Hepatocyte (in vitro differentiated cells): ENCODE measurements around the gene CPT1A.

Source experiments
- EZH2 ChIP-seq: fragments of 200-600 bp; sonication (generic); IDR thresholded peaks from 2 replicates; pipeline ENCODE4 v1.6.1; 2016; ENCODE audit warnings: antibody characterized with exemption, mild to moderate bottlenecking, borderline replicate concordance
- EZH2phosphoT487 ChIP-seq: fragments of 200-600 bp; sonication (generic); IDR thresholded peaks from one replicate; pipeline ENCODE4 v1.6.1; 2018; ENCODE audit warnings: antibody characterized with exemption, mild to moderate bottlenecking, low read depth, moderate library complexity; ENCODE audit not compliant: unreplicated experiment, severe bottlenecking
- TF ChIP-seq, protein P1 (sequence below): fragments of 200-600 bp; sonication (generic); IDR thresholded peaks from 2 replicates; pipeline ENCODE4 v1.5.1; 2016; ENCODE audit warnings: antibody characterized with exemption, mild to moderate bottlenecking; ENCODE audit not compliant: poor library complexity

GRCh38 chr11:68817554-68817953 lies 24.2 kb downstream of the CPT1A start:
- TF ChIP-seq, protein P1, sequence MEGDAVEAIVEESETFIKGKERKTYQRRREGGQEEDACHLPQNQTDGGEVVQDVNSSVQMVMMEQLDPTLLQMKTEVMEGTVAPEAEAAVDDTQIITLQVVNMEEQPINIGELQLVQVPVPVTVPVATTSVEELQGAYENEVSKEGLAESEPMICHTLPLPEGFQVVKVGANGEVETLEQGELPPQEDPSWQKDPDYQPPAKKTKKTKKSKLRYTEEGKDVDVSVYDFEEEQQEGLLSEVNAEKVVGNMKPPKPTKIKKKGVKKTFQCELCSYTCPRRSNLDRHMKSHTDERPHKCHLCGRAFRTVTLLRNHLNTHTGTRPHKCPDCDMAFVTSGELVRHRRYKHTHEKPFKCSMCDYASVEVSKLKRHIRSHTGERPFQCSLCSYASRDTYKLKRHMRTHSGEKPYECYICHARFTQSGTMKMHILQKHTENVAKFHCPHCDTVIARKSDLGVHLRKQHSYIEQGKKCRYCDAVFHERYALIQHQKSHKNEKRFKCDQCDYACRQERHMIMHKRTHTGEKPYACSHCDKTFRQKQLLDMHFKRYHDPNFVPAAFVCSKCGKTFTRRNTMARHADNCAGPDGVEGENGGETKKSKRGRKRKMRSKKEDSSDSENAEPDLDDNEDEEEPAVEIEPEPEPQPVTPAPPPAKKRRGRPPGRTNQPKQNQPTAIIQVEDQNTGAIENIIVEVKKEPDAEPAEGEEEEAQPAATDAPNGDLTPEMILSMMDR: no peak
- TF ChIP-seq EZH2 (no peak), EZH2phosphoT487 (no peak)
